HS-27A (cell line): ENCODE measurements around the gene OPN3.

Source experiments
- DNase-seq: peaks from one replicate; pipeline ENCODE4 v3.0.0-alpha.2; 2012; ENCODE audit warnings: low read depth, missing footprints

Gene OPN3

GRCh38 chr1:241589521-241589920 lies 50.6 kb downstream of the OPN3 start:
- no peak for DNase-seq

- no peak for DNase-seq
Measured at GRCh38 chr1:241586905-241587512, 53.2 kb downstream of the OPN3 start.

GRCh38 chr1:241582921-241583321 lies 57.2 kb downstream of the OPN3 start:
- no peak for DNase-seq

- DNase-seq, result no peak
Measured at GRCh38 chr1:241579434-241579833, 60.7 kb downstream of the OPN3 start.

- DNase-seq, result no peak
Measured at GRCh38 chr1:241574154-241574553, 66.0 kb downstream of the OPN3 start.

GRCh38 chr1:241569848-241570247 lies 70.3 kb downstream of the OPN3 start:
- no peak for DNase-seq

- DNase-seq, result no peak
Measured at GRCh38 chr1:241560849-241561187, 79.4 kb downstream of the OPN3 start.

- no peak for DNase-seq
Measured at GRCh38 chr1:241560146-241560848, 79.9 kb downstream of the OPN3 start.

- DNase-seq, result no peak
Measured at GRCh38 chr1:241557551-241558193, 82.5 kb downstream of the OPN3 start.

GRCh38 chr1:241557031-241557430 lies 83.1 kb downstream of the OPN3 start:
- no peak for DNase-seq

- no peak for DNase-seq
Measured at GRCh38 chr1:241555526-241555925, 84.6 kb downstream of the OPN3 start.

GRCh38 chr1:241553886-241554592 lies 86.1 kb downstream of the OPN3 start:
- no peak for DNase-seq

- no peak for DNase-seq
Measured at GRCh38 chr1:241551759-241552638, 88.2 kb downstream of the OPN3 start.

GRCh38 chr1:241550318-241550717 lies 89.9 kb downstream of the OPN3 start:
- no peak for DNase-seq

- DNase-seq, result no peak
Measured at GRCh38 chr1:241548008-241548407, 92.2 kb downstream of the OPN3 start.
